Endothelial cell of umbilical vein (primary cell): ENCODE data around the gene SIVA1. TPM values are rescaled to one million over a fixed set of nuclear protein-coding genes. Genes with fewer than 3 reads are reported as not detected.

Source experiments
- BruUV-seq: library from RNA; stranded (reverse); fragments of 400-500 nt; replicated peaks from 2 replicates; lab custom pipeline; 2021; lab: Mats Ljungman, UMichigan
- CTCF ChIA-PET: fragments of 300-600, 350-600 bp; sonication (Branson Sonifier 250); formaldehyde crosslinking; loops from one replicate; lab custom pipeline; 2021; ENCODE audit warnings: antibody characterized with exemption, inconsistent platforms; lab: Charles Lee
- POLR2A ChIA-PET: fragments of 300-600, 350-600 bp; sonication (Branson Sonifier 250); formaldehyde crosslinking; loops from one replicate; lab custom pipeline; 2021; ENCODE audit warnings: antibody characterized with exemption, inconsistent platforms; lab: Charles Lee
- DNase-seq: peaks from one replicate; pipeline ENCODE4 v3.0.0-alpha.2; 2011; ENCODE audit warnings: low read depth, low spot score
- FAIRE-seq: peaks from 2 replicates; lab custom pipeline; 2011; peaks lifted over from hg19 to GRCh38; lab: Jason Lieb, UNC
- H2AFZ ChIP-seq: 2 replicates; pipeline ENCODE4 v1.6.0; 2012; ENCODE audit warnings: low read depth, low read length, control low read depth, inconsistent platforms
- H3K27ac ChIP-seq: 2 replicates; pipeline ENCODE4 v1.5.1; 2011; ENCODE audit warnings: low read depth, mild to moderate bottlenecking, control low read depth, low read length, moderate library complexity; ENCODE audit not compliant: insufficient read depth
- H3K27me3 ChIP-seq, 2 experiments: 2 replicates each; pipeline versions ENCODE4 v1.6.0 to v1.6.1; 2011; ENCODE audit warnings: low read length in 2 of 2, mixed read lengths in 1 of 2; ENCODE audit not compliant: control insufficient read depth in 2 of 2, insufficient read depth in 2 of 2
- H3K36me3 ChIP-seq, 2 experiments: 2 replicates in 1 of 2; 3 replicates in 1 of 2; pipeline ENCODE4 v1.5.1; 2011; ENCODE audit warnings: low read length in 2 of 2, mild to moderate bottlenecking in 1 of 2, moderate library complexity in 1 of 2; ENCODE audit not compliant: control insufficient read depth in 2 of 2, insufficient read depth in 2 of 2; ENCODE audit errors: extremely low read depth in 1 of 2
- H3K4me1 ChIP-seq: 3 replicates; pipeline ENCODE4 v1.5.1; 2011; ENCODE audit warnings: mild to moderate bottlenecking, low read length; ENCODE audit not compliant: control insufficient read depth, insufficient read depth; ENCODE audit errors: extremely low read depth
- H3K4me2 ChIP-seq: 2 replicates; pipeline ENCODE4 v1.6.1; 2011; ENCODE audit warnings: low read length, control low read depth, mixed read lengths; ENCODE audit not compliant: insufficient read depth
- H3K4me3 ChIP-seq, 3 experiments: fragments of 200-600 bp in 1 of 3; sonication (generic), shearing (Covaris generic) in 1 of 3; replicated peaks in 1 of 3; 2 replicates each; pipeline ENCODE4 v1.5.1; 2011 to 2016; ENCODE audit warnings: control low read depth in 3 of 3, low read length in 3 of 3, mild to moderate bottlenecking in 2 of 3, inconsistent platforms in 1 of 3, low read depth in 1 of 3, moderate library complexity in 1 of 3; ENCODE audit not compliant: insufficient read depth in 1 of 3
- H3K79me2 ChIP-seq: 2 replicates; pipeline ENCODE4 v1.6.0; 2012; ENCODE audit warnings: low read length, inconsistent platforms; ENCODE audit not compliant: control insufficient read depth, insufficient read depth
- H3K9ac ChIP-seq: replicated peaks from 2 replicates; pipeline ENCODE3; 2011; ENCODE audit warnings: low read length, control low read depth; ENCODE audit not compliant: insufficient read depth; ENCODE audit errors: extremely low read depth
- H3K9me1 ChIP-seq: replicated peaks from 3 replicates; pipeline ENCODE4 v1.6.0; 2011; ENCODE audit warnings: mild to moderate bottlenecking, low read length; ENCODE audit not compliant: control insufficient read depth, insufficient read depth; ENCODE audit errors: extremely low read depth
- H3K9me3 ChIP-seq: replicated peaks from 2 replicates; pipeline ENCODE4 v1.5.1; 2012; ENCODE audit warnings: low read length, inconsistent platforms; ENCODE audit not compliant: control insufficient read depth, insufficient read depth
- H4K20me1 ChIP-seq: replicated peaks from 2 replicates; pipeline ENCODE3; 2011; ENCODE audit warnings: mild to moderate bottlenecking, low read length; ENCODE audit not compliant: control insufficient read depth, insufficient read depth; ENCODE audit errors: extremely low read depth
- EZH2 ChIP-seq: IDR thresholded peaks from 2 replicates; pipeline ENCODE4 v1.6.1; 2012; ENCODE audit warnings: borderline replicate concordance, low read depth, mild to moderate bottlenecking, moderate library complexity, low read length, inconsistent platforms; ENCODE audit not compliant: severe bottlenecking
- FOS ChIP-seq: IDR thresholded peaks from 2 replicates; pipeline ENCODE4 v1.6.1; 2011; ENCODE audit warnings: mild to moderate bottlenecking, low read length, moderate library complexity, borderline replicate concordance; ENCODE audit not compliant: insufficient read depth
- GATA2 ChIP-seq: IDR thresholded peaks from 2 replicates; pipeline ENCODE4 v1.7.0; 2011; ENCODE audit warnings: low read depth, mild to moderate bottlenecking, moderate library complexity, mixed read lengths, low read length; ENCODE audit not compliant: insufficient read length, insufficient read depth
- JUN ChIP-seq: IDR thresholded peaks from 2 replicates; pipeline ENCODE4 v1.6.1; 2011; ENCODE audit warnings: borderline replicate concordance, low read depth; ENCODE audit not compliant: insufficient read length, insufficient read depth
- MYC ChIP-seq: IDR thresholded peaks from one replicate; pipeline ENCODE4 v1.6.1; 2011; ENCODE audit warnings: mild to moderate bottlenecking, low read depth, low read length
- POLR2A ChIP-seq: IDR thresholded peaks from 2 replicates; pipeline ENCODE4 v1.6.1; 2012; ENCODE audit warnings: low read depth, mild to moderate bottlenecking, control low read depth, low read length
- POLR2AphosphoS5 ChIP-seq: IDR thresholded peaks from 2 replicates; pipeline ENCODE4 v1.6.1; 2012; ENCODE audit warnings: low read depth, mild to moderate bottlenecking, control low read depth, low read length, moderate library complexity; ENCODE audit not compliant: insufficient read depth
- dilution Hi-C: fragments of 300-500 bp; cut with MboI; formaldehyde crosslinking; loops from one replicate; pipeline ENCODE4 v1.15.0; 2019; ENCODE audit warnings: low sequenced_read_pairs; ENCODE audit not compliant: extremely low pct_ligation_motif_present
- intact Hi-C: fragments of 100-400 bp; cut with micrococcal nuclease; formaldehyde crosslinking; loops from one replicate; pipeline ENCODE4 v1.10.0; 2022
- polyA plus RNA-seq, 4 experiments: library from polyadenylated mRNA; depleted of rRNA in 3 of 4; stranded (reverse) in 3 of 4; unstranded in 1 of 4; fragments of >200 nt; gene quantifications; 2 replicates each; pipeline versions ENCODE4 v1.2.1 to v1.2.3, GENCODE V29; 2011 to 2012; ENCODE audit warnings: missing spikeins in 1 of 4
- total RNA-seq: library from RNA; stranded (reverse); gene quantifications from 2 replicates; pipeline ENCODE4 v1.2.3, GENCODE V29; 2021
- TF ChIP-seq, protein P1 (sequence below): IDR thresholded peaks from 2 replicates; pipeline ENCODE4 v1.6.1; 2011; ENCODE audit not compliant: insufficient read depth, insufficient read length
- TF ChIP-seq, protein P2 (sequence below), 2 donors: IDR thresholded peaks; 1 replicate in 1 of 2; 2 replicates in 1 of 2; pipeline ENCODE4 v1.5.1; 2011; ENCODE audit warnings: low read length in 2 of 2, mild to moderate bottlenecking in 2 of 2, moderate library complexity in 2 of 2, control low read depth in 1 of 2, inconsistent platforms in 1 of 2, low read depth in 1 of 2; ENCODE audit not compliant: insufficient read depth in 1 of 2; ENCODE audit errors: extremely low read depth in 1 of 2

SIVA1 gene
- total and polyA plus RNA-seq, 2 donors (not counting 3 experiments of a cell fraction or from before 2014, with no cell fraction given): 101 to 299 TPM

GRCh38 chr14:104773505-104774452 is 20.8 kb downstream of the SIVA1 start:
- Histone ChIP-seq H3K9me1 (no peaks in the 10 kb centered on the region), H3K27me3 (no peaks in the 10 kb centered on the region), H3K79me2 (no peaks in the 10 kb centered on the region), H3K36me3 (peaks cover 5 to 35% of the 10 kb centered on the region in 2 experiments), H3K9me3 (no peaks in the 10 kb centered on the region), H2AFZ (no peak overlapping the region), H3K4me1 (peaks cover 9% of the 10 kb centered on the region), H3K4me3 (no peak overlapping the region), H3K9ac (no peak overlapping the region), H4K20me1 (no peaks in the 10 kb centered on the region), H3K4me2 (no peak overlapping the region), H3K27ac (no peak overlapping the region)
- ChIA-PET POLR2A (no interaction called here), CTCF (no interaction called here)
- BruUV-seq: no TSS peak
- TF ChIP-seq MYC (no peak), POLR2AphosphoS5 (no peak), EZH2 (no peak), POLR2A (no peak), FOS (no peak), JUN (no peak), GATA2 (no peak)
- TF ChIP-seq, protein P1, sequence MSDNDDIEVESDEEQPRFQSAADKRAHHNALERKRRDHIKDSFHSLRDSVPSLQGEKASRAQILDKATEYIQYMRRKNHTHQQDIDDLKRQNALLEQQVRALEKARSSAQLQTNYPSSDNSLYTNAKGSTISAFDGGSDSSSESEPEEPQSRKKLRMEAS: no peak
- TF ChIP-seq, protein P2, sequence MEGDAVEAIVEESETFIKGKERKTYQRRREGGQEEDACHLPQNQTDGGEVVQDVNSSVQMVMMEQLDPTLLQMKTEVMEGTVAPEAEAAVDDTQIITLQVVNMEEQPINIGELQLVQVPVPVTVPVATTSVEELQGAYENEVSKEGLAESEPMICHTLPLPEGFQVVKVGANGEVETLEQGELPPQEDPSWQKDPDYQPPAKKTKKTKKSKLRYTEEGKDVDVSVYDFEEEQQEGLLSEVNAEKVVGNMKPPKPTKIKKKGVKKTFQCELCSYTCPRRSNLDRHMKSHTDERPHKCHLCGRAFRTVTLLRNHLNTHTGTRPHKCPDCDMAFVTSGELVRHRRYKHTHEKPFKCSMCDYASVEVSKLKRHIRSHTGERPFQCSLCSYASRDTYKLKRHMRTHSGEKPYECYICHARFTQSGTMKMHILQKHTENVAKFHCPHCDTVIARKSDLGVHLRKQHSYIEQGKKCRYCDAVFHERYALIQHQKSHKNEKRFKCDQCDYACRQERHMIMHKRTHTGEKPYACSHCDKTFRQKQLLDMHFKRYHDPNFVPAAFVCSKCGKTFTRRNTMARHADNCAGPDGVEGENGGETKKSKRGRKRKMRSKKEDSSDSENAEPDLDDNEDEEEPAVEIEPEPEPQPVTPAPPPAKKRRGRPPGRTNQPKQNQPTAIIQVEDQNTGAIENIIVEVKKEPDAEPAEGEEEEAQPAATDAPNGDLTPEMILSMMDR (IDR thresholded peaks at IDR 0.05; ENCODE audit: extremely low read depth in 1 of 2, insufficient read depth in 1 of 2, low read depth in 1 of 2, low read length in 2 of 2): no peak
- intact Hi-C loops (no loop called here), dilution Hi-C loops (no loop called here)
- FAIRE-seq (no peak), DNase-seq (no peak)
